ENCODE data around the gene PARVB.

PARVB gene

GRCh38 chr22:44098966-44099530, 74.9 kb downstream of the PARVB start:
- Histone ChIP-seq H3K4me1 (ENCODE audit: insufficient read depth, low read length, severe bottlenecking) (no peaks in the 10 kb centered on the region), H3K4me2 (ENCODE audit: low read length) (no peak overlapping the region), H3F3A (ENCODE audit: insufficient read depth, low read length) (no peaks in the 10 kb centered on the region), H3K27ac (ENCODE audit: low read depth, low read length, poor library complexity, severe bottlenecking) (no peak overlapping the region), H3K79me2 (ENCODE audit: insufficient read depth, low read length) (no peaks in the 10 kb centered on the region), H3K27me3 (ENCODE audit: insufficient read depth, low read length) (no peaks in the 10 kb centered on the region), H2AFZ (ENCODE audit: low read length) (no peak overlapping the region), H3K9ac (ENCODE audit: low read length) (no peak overlapping the region), H3K9me2 (ENCODE audit: low read depth, low read length) (no peaks in the 10 kb centered on the region), H3K4me3 (ENCODE audit: low read depth, low read length, poor library complexity, severe bottlenecking) (no peak overlapping the region), H3K36me3 (ENCODE audit: insufficient read depth, low read length) (peaks cover 31% of the 10 kb centered on the region; the same call in 1 of the 2 replicates), H4K20me1 (ENCODE audit: insufficient read depth, low read length) (no peaks in the 10 kb centered on the region), H3K9me3 (ENCODE audit: low read length) (no peaks in the 10 kb centered on the region)
- no peak for TF ChIP-seq EZH2 (IDR thresholded peaks at IDR 0.05; ENCODE audit: borderline replicate concordance, low read length)
- TF ChIP-seq, protein P1, sequence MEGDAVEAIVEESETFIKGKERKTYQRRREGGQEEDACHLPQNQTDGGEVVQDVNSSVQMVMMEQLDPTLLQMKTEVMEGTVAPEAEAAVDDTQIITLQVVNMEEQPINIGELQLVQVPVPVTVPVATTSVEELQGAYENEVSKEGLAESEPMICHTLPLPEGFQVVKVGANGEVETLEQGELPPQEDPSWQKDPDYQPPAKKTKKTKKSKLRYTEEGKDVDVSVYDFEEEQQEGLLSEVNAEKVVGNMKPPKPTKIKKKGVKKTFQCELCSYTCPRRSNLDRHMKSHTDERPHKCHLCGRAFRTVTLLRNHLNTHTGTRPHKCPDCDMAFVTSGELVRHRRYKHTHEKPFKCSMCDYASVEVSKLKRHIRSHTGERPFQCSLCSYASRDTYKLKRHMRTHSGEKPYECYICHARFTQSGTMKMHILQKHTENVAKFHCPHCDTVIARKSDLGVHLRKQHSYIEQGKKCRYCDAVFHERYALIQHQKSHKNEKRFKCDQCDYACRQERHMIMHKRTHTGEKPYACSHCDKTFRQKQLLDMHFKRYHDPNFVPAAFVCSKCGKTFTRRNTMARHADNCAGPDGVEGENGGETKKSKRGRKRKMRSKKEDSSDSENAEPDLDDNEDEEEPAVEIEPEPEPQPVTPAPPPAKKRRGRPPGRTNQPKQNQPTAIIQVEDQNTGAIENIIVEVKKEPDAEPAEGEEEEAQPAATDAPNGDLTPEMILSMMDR (IDR thresholded peaks at IDR 0.05; ENCODE audit: low read length): no peak

DNA sequence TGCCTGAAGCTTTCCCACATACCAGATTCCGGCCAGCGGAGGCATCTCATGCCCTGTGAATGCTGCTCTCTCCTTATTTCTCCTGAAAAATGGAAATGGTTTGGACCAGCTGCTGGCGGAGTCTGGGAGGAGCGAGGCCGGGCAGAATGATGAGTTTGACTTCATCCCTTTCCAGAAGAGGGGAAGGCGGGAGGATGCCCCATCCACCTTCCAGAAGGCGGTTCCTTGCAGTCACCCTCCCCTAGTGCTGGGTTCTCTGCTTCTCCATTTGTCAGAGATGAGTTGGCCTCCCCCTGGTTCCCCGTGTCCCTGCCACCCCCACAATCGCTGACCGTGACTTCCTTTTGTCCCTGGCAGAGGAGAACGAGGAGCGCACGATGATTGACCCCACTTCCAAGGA, 75.6 kb downstream of the PARVB start:
- Histone ChIP-seq H3K4me1 (ENCODE audit: insufficient read depth, low read length, severe bottlenecking) (no peaks in the 10 kb centered on the region), H3K36me3 (ENCODE audit: insufficient read depth, low read length) (peaks cover 31% of the 10 kb centered on the region; the same call in 1 of the 2 replicates), H3K79me2 (ENCODE audit: insufficient read depth, low read length) (no peaks in the 10 kb centered on the region), H3F3A (ENCODE audit: insufficient read depth, low read length) (no peaks in the 10 kb centered on the region), H2AFZ (ENCODE audit: low read length) (no peak overlapping the region), H3K27me3 (ENCODE audit: insufficient read depth, low read length) (no peaks in the 10 kb centered on the region), H4K20me1 (ENCODE audit: insufficient read depth, low read length) (no peaks in the 10 kb centered on the region), H3K9ac (ENCODE audit: low read length) (no peak overlapping the region), H3K4me3 (ENCODE audit: low read depth, low read length, poor library complexity, severe bottlenecking) (no peak overlapping the region), H3K9me2 (ENCODE audit: low read depth, low read length) (no peaks in the 10 kb centered on the region), H3K4me2 (ENCODE audit: low read length) (no peak overlapping the region), H3K27ac (ENCODE audit: low read depth, low read length, poor library complexity, severe bottlenecking) (no peak overlapping the region), H3K9me3 (ENCODE audit: low read length) (no peaks in the 10 kb centered on the region)
- TF ChIP-seq, protein P1 (IDR thresholded peaks at IDR 0.05; ENCODE audit: low read length): no peak
- no peak for TF ChIP-seq EZH2 (IDR thresholded peaks at IDR 0.05; ENCODE audit: borderline replicate concordance, low read length)

- Histone ChIP-seq H3K4me1 (ENCODE audit: insufficient read depth, low read length, severe bottlenecking) (no peaks in the 10 kb centered on the region), H3F3A (ENCODE audit: insufficient read depth, low read length) (no peaks in the 10 kb centered on the region), H3K4me3 (ENCODE audit: low read depth, low read length, poor library complexity, severe bottlenecking) (no peak overlapping the region), H3K27me3 (ENCODE audit: insufficient read depth, low read length) (no peaks in the 10 kb centered on the region), H3K4me2 (ENCODE audit: low read length) (no peak overlapping the region), H4K20me1 (ENCODE audit: insufficient read depth, low read length) (no peaks in the 10 kb centered on the region), H2AFZ (ENCODE audit: low read length) (no peak overlapping the region), H3K79me2 (ENCODE audit: insufficient read depth, low read length) (no peaks in the 10 kb centered on the region), H3K27ac (ENCODE audit: low read depth, low read length, poor library complexity, severe bottlenecking) (no peak overlapping the region), H3K9me2 (ENCODE audit: low read depth, low read length) (no peaks in the 10 kb centered on the region), H3K9ac (ENCODE audit: low read length) (no peak overlapping the region), H3K9me3 (ENCODE audit: low read length) (no peaks in the 10 kb centered on the region), H3K36me3 (ENCODE audit: insufficient read depth, low read length) (peaks cover 28% of the 10 kb centered on the region; the same call in 1 of the 2 replicates)
- TF ChIP-seq, protein P1 (IDR thresholded peaks at IDR 0.05; ENCODE audit: low read length): no peak
- no peak for TF ChIP-seq EZH2 (IDR thresholded peaks at IDR 0.05; ENCODE audit: borderline replicate concordance, low read length)
These were observed 76.3 kb downstream of the PARVB start for GRCh38 chr22:44100411-44100810.

All from OCI-LY1 (cell line).